ENCODE results near the gene CDKN2A. TPM values are rescaled to one million over a fixed set of nuclear protein-coding genes. Genes with fewer than 3 reads are reported as not detected.

CDKN2A gene
- polyA plus RNA-seq, 1 donor (not counting 4 experiments of a cell fraction or from before 2014, with no cell fraction given): 65.3 TPM

- H3K79me2 ChIP-seq (ENCODE audit: control insufficient read depth, insufficient read depth, low read length): no peaks in the 10 kb centered on the region
- peaks cover 5 to 13% of the 10 kb centered on the region in 2 experiments for H3K36me3 ChIP-seq (ENCODE audit: control insufficient read depth in 2 of 2, extremely low read depth in 1 of 2, insufficient read depth in 2 of 2, low read length in 2 of 2)
- dilution Hi-C loops (cut with MboI; ENCODE audit: extremely low pct_ligation_motif_present, low sequenced_read_pairs): no loop called here
- H3K4me3 ChIP-seq (ENCODE audit: control insufficient read depth in 2 of 3, extremely low read depth in 1 of 3, insufficient read depth in 2 of 3, low read depth in 1 of 3, low read length in 3 of 3): no peak overlapping the region
- H3K27me3 ChIP-seq (ENCODE audit: control insufficient read depth, extremely low read depth, insufficient read depth, low read length): peaks cover 43% of the 10 kb centered on the region
- H3K9me1 ChIP-seq (ENCODE audit: control insufficient read depth, extremely low read depth, insufficient read depth, low read length): no peaks in the 10 kb centered on the region
- H3K4me2 ChIP-seq (ENCODE audit: control insufficient read depth, extremely low read depth, insufficient read depth, low read depth, low read length): peak overlapping the region; percentile 84
- peaks cover 14% of the 10 kb centered on the region for H3K4me1 ChIP-seq (ENCODE audit: control insufficient read depth, extremely low read depth, insufficient read depth, low read length)
- TF ChIP-seq EZH2 (IDR thresholded peaks at IDR 0.05; ENCODE audit: low read length) (no peak), CTCF (optimal IDR thresholded peaks at IDR 0.05 in 1 of 3, IDR thresholded peaks at IDR 0.05 in 1 of 3, conservative IDR thresholded peaks at IDR 0.05 in 1 of 3; ENCODE audit: extremely low read depth in 1 of 3, insufficient read depth in 2 of 3, low read length in 3 of 3) (no peak)
- no peak overlapping the region for H3K27ac ChIP-seq (ENCODE audit: control insufficient read depth, insufficient read depth, low read length)
- DNase-seq (ENCODE audit: low read depth, low spot score): no peak
- no peak overlapping the region for H2AFZ ChIP-seq (ENCODE audit: control insufficient read depth, low read length)
- no peak for FAIRE-seq
- no peaks in the 10 kb centered on the region for H4K20me1 ChIP-seq (ENCODE audit: control insufficient read depth, extremely low read depth, insufficient read depth, low read length)
- peaks cover 22% of the 10 kb centered on the region for H3K9me3 ChIP-seq (ENCODE audit: control insufficient read depth, low read depth, low read length)
- no peak overlapping the region for H3K9ac ChIP-seq (ENCODE audit: control insufficient read depth, extremely low read depth, insufficient read depth, low read length)
These were observed 27.9 kb downstream of the CDKN2A start for GRCh38 chr9:21966140-21966851.

- Histone ChIP-seq H3K9me3 (ENCODE audit: control insufficient read depth, low read depth, low read length) (peaks cover 19% of the 10 kb centered on the region), H4K20me1 (ENCODE audit: control insufficient read depth, extremely low read depth, insufficient read depth, low read length) (no peaks in the 10 kb centered on the region), H3K79me2 (ENCODE audit: control insufficient read depth, insufficient read depth, low read length) (no peaks in the 10 kb centered on the region), H3K9me1 (ENCODE audit: control insufficient read depth, extremely low read depth, insufficient read depth, low read length) (no peaks in the 10 kb centered on the region), H3K27ac (ENCODE audit: control insufficient read depth, insufficient read depth, low read length) (no peak overlapping the region), H3K36me3 (ENCODE audit: control insufficient read depth in 2 of 2, extremely low read depth in 1 of 2, insufficient read depth in 2 of 2, low read length in 2 of 2) (peaks cover 3 to 10% of the 10 kb centered on the region in 2 experiments), H3K27me3 (ENCODE audit: control insufficient read depth, extremely low read depth, insufficient read depth, low read length) (peaks cover 35% of the 10 kb centered on the region), H2AFZ (ENCODE audit: control insufficient read depth, low read length) (peak overlapping the region; percentile 57), H3K4me1 (ENCODE audit: control insufficient read depth, extremely low read depth, insufficient read depth, low read length) (peaks cover 14% of the 10 kb centered on the region), H3K4me2 (ENCODE audit: control insufficient read depth, extremely low read depth, insufficient read depth, low read depth, low read length) (peak overlapping the region; percentile 84), H3K4me3 (ENCODE audit: control insufficient read depth in 2 of 3, extremely low read depth in 1 of 3, insufficient read depth in 2 of 3, low read depth in 1 of 3, low read length in 3 of 3) (peak overlapping the region in 2 of 3 experiments; percentile 8 to 40), H3K9ac (ENCODE audit: control insufficient read depth, extremely low read depth, insufficient read depth, low read length) (peak overlapping the region; percentile 66)
- FAIRE-seq: peak; percentile 17
- DNase-seq (ENCODE audit: low read depth, low spot score): no peak
- no peak for TF ChIP-seq EZH2 (IDR thresholded peaks at IDR 0.05; ENCODE audit: low read length)
- TF ChIP-seq CTCF (optimal IDR thresholded peaks at IDR 0.05 in 1 of 3, IDR thresholded peaks at IDR 0.05 in 1 of 3, conservative IDR thresholded peaks at IDR 0.05 in 1 of 3; ENCODE audit: extremely low read depth in 1 of 3, insufficient read depth in 2 of 3, low read length in 3 of 3): peak; percentile 65 to 82 (median 82)
- dilution Hi-C loops (cut with MboI; ENCODE audit: extremely low pct_ligation_motif_present, low sequenced_read_pairs): no loop called here
These were observed 28.7 kb downstream of the CDKN2A start for GRCh38 chr9:21965401-21965951.
